Measurements from ENCODE around the gene FGGY.

Gene FGGY

DNA sequence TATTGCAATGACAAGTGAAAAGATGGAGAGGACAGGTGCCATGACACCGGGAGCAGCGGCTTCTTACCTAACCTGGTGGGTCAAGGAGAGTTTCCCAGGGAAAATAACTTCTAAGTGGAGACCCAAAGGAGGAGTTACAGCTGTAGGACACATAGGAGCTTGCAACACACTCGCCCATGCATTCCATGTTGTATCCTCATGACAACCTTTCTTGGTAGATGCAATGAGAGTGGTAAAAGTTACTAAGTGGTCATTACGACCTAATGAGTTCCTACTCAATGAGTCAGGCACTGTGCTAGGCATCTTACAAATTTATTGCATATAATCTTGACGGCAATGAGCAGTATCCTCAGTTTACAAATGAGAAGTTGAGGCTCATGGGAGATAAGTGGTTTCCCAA is 398.4 kb downstream of the FGGY start:
- Histone ChIP-seq H3K36me3 (ENCODE audit: control insufficient read depth, insufficient read depth, low read length) (no peaks in the 10 kb centered on the region), H3K9ac (ENCODE audit: low read depth, low read length) (no peak overlapping the region), H3K9me3 (ENCODE audit: control insufficient read depth, insufficient read depth, low read length) (no peaks in the 10 kb centered on the region), H3K4me1 (ENCODE audit: control insufficient read depth, insufficient read depth, low read length) (peaks cover 19% of the 10 kb centered on the region), H3K27me3 (ENCODE audit: control insufficient read depth, insufficient read depth, low read length) (no peaks in the 10 kb centered on the region), H3K27ac (ENCODE audit: low read depth, low read length) (no peak overlapping the region), H3K4me3 (ENCODE audit: low read depth, low read length) (no peak overlapping the region)

- Histone ChIP-seq H3K4me1 (ENCODE audit: control insufficient read depth, insufficient read depth, low read length) (peaks cover 19% of the 10 kb centered on the region), H3K27me3 (ENCODE audit: control insufficient read depth, insufficient read depth, low read length) (no peaks in the 10 kb centered on the region), H3K36me3 (ENCODE audit: control insufficient read depth, insufficient read depth, low read length) (no peaks in the 10 kb centered on the region), H3K27ac (ENCODE audit: low read depth, low read length) (no peak overlapping the region), H3K4me3 (ENCODE audit: low read depth, low read length) (no peak overlapping the region), H3K9me3 (ENCODE audit: control insufficient read depth, insufficient read depth, low read length) (no peaks in the 10 kb centered on the region), H3K9ac (ENCODE audit: low read depth, low read length) (no peak overlapping the region)
Observed at GRCh38 chr1:59696421-59697115, 399.7 kb downstream of the FGGY start.

- Histone ChIP-seq H3K27ac (ENCODE audit: low read depth, low read length) (no peak overlapping the region), H3K9me3 (ENCODE audit: control insufficient read depth, insufficient read depth, low read length) (no peaks in the 10 kb centered on the region), H3K27me3 (ENCODE audit: control insufficient read depth, insufficient read depth, low read length) (no peaks in the 10 kb centered on the region), H3K4me3 (ENCODE audit: low read depth, low read length) (no peak overlapping the region), H3K36me3 (ENCODE audit: control insufficient read depth, insufficient read depth, low read length) (no peaks in the 10 kb centered on the region), H3K4me1 (ENCODE audit: control insufficient read depth, insufficient read depth, low read length) (peaks cover 19% of the 10 kb centered on the region), H3K9ac (ENCODE audit: low read depth, low read length) (no peak overlapping the region)
Observed at GRCh38 chr1:59697150-59697800, 400.4 kb downstream of the FGGY start.

DNA sequence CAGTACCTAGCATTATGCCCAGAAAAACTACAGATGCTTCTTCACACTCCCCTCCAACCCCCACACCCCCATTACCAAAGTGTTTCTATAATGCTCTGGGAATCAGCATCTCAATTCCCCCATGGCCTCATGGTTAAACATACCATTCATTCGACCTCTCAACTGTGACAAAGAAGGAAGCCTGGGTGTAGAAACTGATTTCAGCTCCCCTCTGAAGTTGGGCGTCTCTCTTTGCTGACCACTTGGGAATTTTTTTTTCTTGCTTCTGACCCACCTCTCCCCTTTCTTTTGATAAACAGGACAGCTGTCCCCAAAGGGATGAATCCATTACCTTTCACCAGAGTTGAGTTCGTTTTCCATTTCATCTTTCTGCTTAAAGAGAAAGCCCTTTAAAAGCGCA is 401.5 kb downstream of the FGGY start:
- Histone ChIP-seq H3K9me3 (ENCODE audit: control insufficient read depth, insufficient read depth, low read length) (no peaks in the 10 kb centered on the region), H3K4me1 (ENCODE audit: control insufficient read depth, insufficient read depth, low read length) (peaks cover 19% of the 10 kb centered on the region), H3K27me3 (ENCODE audit: control insufficient read depth, insufficient read depth, low read length) (no peaks in the 10 kb centered on the region), H3K36me3 (ENCODE audit: control insufficient read depth, insufficient read depth, low read length) (no peaks in the 10 kb centered on the region), H3K27ac (ENCODE audit: low read depth, low read length) (no peak overlapping the region), H3K4me3 (ENCODE audit: low read depth, low read length) (no peak overlapping the region; the same call in 1 of the 2 replicates), H3K9ac (ENCODE audit: low read depth, low read length) (no peak overlapping the region)

DNA sequence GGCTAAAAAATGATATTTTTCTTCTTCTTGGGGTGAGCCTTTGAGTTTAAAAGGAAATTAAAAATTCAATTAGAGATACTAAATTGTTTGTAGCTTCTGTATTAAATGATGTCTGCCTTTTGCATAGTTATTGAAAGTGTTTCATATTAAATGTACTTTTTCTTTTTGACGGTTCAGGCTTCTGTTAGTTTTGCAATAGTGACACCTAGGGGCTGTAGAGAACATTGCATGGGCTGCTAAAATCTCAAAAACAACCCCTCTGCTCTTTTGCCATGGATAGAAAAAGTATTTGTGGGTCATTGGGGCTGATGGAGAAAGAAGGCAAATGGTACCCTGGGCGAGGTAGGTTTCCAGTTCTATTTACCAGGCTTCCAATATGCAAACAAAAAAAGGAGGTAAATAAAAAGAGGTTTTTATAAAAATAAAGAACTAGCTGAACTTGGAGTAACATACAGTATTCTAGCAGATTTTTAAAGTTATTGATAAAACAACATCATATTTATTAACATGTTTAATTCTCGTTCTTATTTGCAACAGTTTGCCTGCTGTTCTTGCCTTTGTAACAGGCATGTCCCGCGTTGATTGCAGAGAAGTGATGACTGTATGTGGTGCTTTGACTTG is 402.4 kb downstream of the FGGY start:
- Histone ChIP-seq H3K9ac (ENCODE audit: low read depth, low read length) (no peak overlapping the region), H3K27ac (ENCODE audit: low read depth, low read length) (no peak overlapping the region), H3K4me3 (ENCODE audit: low read depth, low read length) (no peak overlapping the region), H3K27me3 (ENCODE audit: control insufficient read depth, insufficient read depth, low read length) (no peaks in the 10 kb centered on the region), H3K4me1 (ENCODE audit: control insufficient read depth, insufficient read depth, low read length) (peaks cover 19% of the 10 kb centered on the region), H3K9me3 (ENCODE audit: control insufficient read depth, insufficient read depth, low read length) (no peaks in the 10 kb centered on the region), H3K36me3 (ENCODE audit: control insufficient read depth, insufficient read depth, low read length) (no peaks in the 10 kb centered on the region)

- Histone ChIP-seq H3K4me1 (ENCODE audit: control insufficient read depth, insufficient read depth, low read length) (peaks cover 19% of the 10 kb centered on the region), H3K4me3 (ENCODE audit: low read depth, low read length) (no peak overlapping the region), H3K9me3 (ENCODE audit: control insufficient read depth, insufficient read depth, low read length) (no peaks in the 10 kb centered on the region), H3K27ac (ENCODE audit: low read depth, low read length) (no peak overlapping the region), H3K27me3 (ENCODE audit: control insufficient read depth, insufficient read depth, low read length) (no peaks in the 10 kb centered on the region), H3K36me3 (ENCODE audit: control insufficient read depth, insufficient read depth, low read length) (no peaks in the 10 kb centered on the region), H3K9ac (ENCODE audit: low read depth, low read length) (no peak overlapping the region)
Observed at GRCh38 chr1:59701376-59701775, 404.5 kb downstream of the FGGY start.

DNA sequence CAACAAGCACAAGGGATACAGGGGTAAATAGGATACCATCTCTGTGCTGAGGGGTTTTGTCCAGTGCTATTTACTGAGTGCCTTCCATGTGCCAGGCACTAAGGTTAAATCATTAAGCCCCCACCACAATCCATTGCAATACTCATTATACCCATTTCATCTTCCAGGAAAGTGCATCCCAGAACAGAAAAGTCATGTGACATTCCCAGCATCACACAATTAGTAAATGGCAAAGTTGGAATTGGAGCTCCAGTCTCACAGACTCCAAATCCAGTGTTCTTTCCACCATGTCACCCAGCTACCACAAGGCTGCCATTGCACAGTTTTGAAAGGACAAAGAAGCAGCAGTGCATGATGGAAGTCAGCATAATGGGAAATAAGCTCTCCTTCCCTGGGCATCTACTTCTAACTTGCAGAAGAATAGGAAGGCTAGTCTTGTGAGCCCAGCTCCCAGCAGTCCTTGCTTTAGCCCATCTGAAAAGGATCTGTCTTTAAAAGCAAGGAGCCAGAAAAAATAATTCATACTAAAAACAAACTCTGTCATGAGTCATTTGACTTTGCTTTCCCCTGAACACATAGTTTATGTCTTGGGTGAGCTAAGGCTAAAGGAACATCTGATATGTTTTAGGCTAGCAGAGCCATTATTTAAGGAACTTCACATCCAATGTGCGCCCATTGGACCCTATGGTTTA is 406.5 kb downstream of the FGGY start:
- Histone ChIP-seq H3K27me3 (ENCODE audit: control insufficient read depth, insufficient read depth, low read length) (no peaks in the 10 kb centered on the region), H3K9ac (ENCODE audit: low read depth, low read length) (no peak overlapping the region), H3K4me3 (ENCODE audit: low read depth, low read length) (no peak overlapping the region), H3K27ac (ENCODE audit: low read depth, low read length) (no peak overlapping the region), H3K9me3 (ENCODE audit: control insufficient read depth, insufficient read depth, low read length) (no peaks in the 10 kb centered on the region), H3K36me3 (ENCODE audit: control insufficient read depth, insufficient read depth, low read length) (no peaks in the 10 kb centered on the region), H3K4me1 (ENCODE audit: control insufficient read depth, insufficient read depth, low read length) (peaks cover 8% of the 10 kb centered on the region)

DNA sequence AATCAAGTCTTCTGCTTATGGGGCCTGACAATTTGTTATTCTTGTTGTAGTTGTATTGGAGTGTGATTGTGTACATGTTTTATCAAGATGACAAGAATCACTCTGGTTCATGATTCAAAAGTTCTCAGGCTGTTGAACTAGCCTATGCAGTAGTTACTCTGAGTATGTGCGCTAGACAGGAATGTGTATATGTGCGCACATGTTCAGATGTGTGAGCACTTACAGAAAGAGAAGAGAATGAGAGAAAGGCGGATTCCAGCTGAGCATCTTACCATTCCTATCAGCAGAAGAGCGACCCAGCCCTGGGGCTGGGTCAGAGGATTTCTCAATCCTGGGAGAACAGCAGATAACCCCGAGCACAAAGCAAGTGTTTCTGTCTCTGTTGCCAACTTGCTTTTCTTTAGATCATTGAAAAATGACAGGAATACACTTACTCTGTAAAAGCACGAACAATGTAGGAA is 407.1 kb downstream of the FGGY start:
- peaks cover 3% of the 10 kb centered on the region for H3K4me1 ChIP-seq (ENCODE audit: control insufficient read depth, insufficient read depth, low read length)
- no peaks in the 10 kb centered on the region for H3K9me3 ChIP-seq (ENCODE audit: control insufficient read depth, insufficient read depth, low read length)
- no peak overlapping the region for H3K4me3 ChIP-seq (ENCODE audit: low read depth, low read length)
- H3K27me3 ChIP-seq (ENCODE audit: control insufficient read depth, insufficient read depth, low read length) = no peaks in the 10 kb centered on the region
- H3K9ac ChIP-seq (ENCODE audit: low read depth, low read length) = no peak overlapping the region
- H3K27ac ChIP-seq (ENCODE audit: low read depth, low read length) = no peak overlapping the region
- no peaks in the 10 kb centered on the region for H3K36me3 ChIP-seq (ENCODE audit: control insufficient read depth, insufficient read depth, low read length)

- no peaks in the 10 kb centered on the region for H3K9me3 ChIP-seq (ENCODE audit: control insufficient read depth, insufficient read depth, low read length)
- H3K36me3 ChIP-seq (ENCODE audit: control insufficient read depth, insufficient read depth, low read length) = no peaks in the 10 kb centered on the region
- no peaks in the 10 kb centered on the region for H3K27me3 ChIP-seq (ENCODE audit: control insufficient read depth, insufficient read depth, low read length)
- no peak overlapping the region for H3K9ac ChIP-seq (ENCODE audit: low read depth, low read length)
- H3K4me3 ChIP-seq (ENCODE audit: low read depth, low read length) = no peak overlapping the region
- no peaks in the 10 kb centered on the region for H3K4me1 ChIP-seq (ENCODE audit: control insufficient read depth, insufficient read depth, low read length)
- no peak overlapping the region for H3K27ac ChIP-seq (ENCODE audit: low read depth, low read length)
Observed at GRCh38 chr1:59704716-59705115, 407.8 kb downstream of the FGGY start.

- Histone ChIP-seq H3K4me3 (ENCODE audit: low read depth, low read length) (no peak overlapping the region), H3K27ac (ENCODE audit: low read depth, low read length) (no peak overlapping the region)
Observed at GRCh38 chr1:59705466-59706302, 408.8 kb downstream of the FGGY start.

More at GRCh38 chr1:59705466-59706302, 408.8 kb downstream of the FGGY start:
- H3K9ac ChIP-seq (ENCODE audit: low read depth, low read length) = no peak overlapping the region
- no peaks in the 10 kb centered on the region for H3K27me3 ChIP-seq (ENCODE audit: control insufficient read depth, insufficient read depth, low read length)
- H3K9me3 ChIP-seq (ENCODE audit: control insufficient read depth, insufficient read depth, low read length) = no peaks in the 10 kb centered on the region
- H3K4me1 ChIP-seq (ENCODE audit: control insufficient read depth, insufficient read depth, low read length) = no peaks in the 10 kb centered on the region
- H3K36me3 ChIP-seq (ENCODE audit: control insufficient read depth, insufficient read depth, low read length) = no peaks in the 10 kb centered on the region
